ENCODE measurements around the gene GINS2. TPM values are rescaled to one million over a fixed set of nuclear protein-coding genes. Genes with fewer than 3 reads are reported as not detected.

Gene GINS2
- total RNA-seq, 2 experiments from 2014 or later: 59.9 to 62.9 TPM

- no peaks in the 10 kb centered on the region for H3K27me3 Mint-ChIP-seq
- H3K36me3 Mint-ChIP-seq (ENCODE audit: low read depth): peaks cover 13% of the 10 kb centered on the region
- TF ChIP-seq CTCF (IDR thresholded peaks at IDR 0.05): no peak
- ChIA-PET POLR2A (no interaction called here), CTCF (no interaction called here)
- intact Hi-C loops (cut with micrococcal nuclease): no loop called here
- ATAC-seq (no peak), DNase-seq (no peak)
- no peak overlapping the region for H3K27ac Mint-ChIP-seq
- H3K9me3 Mint-ChIP-seq: no peaks in the 10 kb centered on the region
- peaks cover 10% of the 10 kb centered on the region for H3K4me1 Mint-ChIP-seq (ENCODE audit: low read depth)
- H3K4me3 Mint-ChIP-seq: no peak overlapping the region
Observed at GRCh38 chr16:85651629-85652430, 36.9 kb downstream of the GINS2 start.

- TF ChIP-seq CTCF (IDR thresholded peaks at IDR 0.05): no peak
- CTCF ChIA-PET: interaction anchor here (0.9 to 1.6 kb wide), 5 partner anchors 8 to 231 kb away, joined by 3 to 6 read pairs (median 4); no protein-coding TSS in a partner anchor
- intact Hi-C loops (cut with micrococcal nuclease): no loop called here
- POLR2A ChIA-PET: interaction anchor here (0.6 kb wide), 1 partner anchor 113 kb away, joined by 3 read pairs; no protein-coding TSS in a partner anchor
- no peaks in the 10 kb centered on the region for H3K27me3 Mint-ChIP-seq
- no peak for DNase-seq
- H3K36me3 Mint-ChIP-seq (ENCODE audit: low read depth): peaks cover 10% of the 10 kb centered on the region
- no peak for ATAC-seq
- H3K4me1 Mint-ChIP-seq (ENCODE audit: low read depth): peaks cover 10% of the 10 kb centered on the region
- no peak overlapping the region for H3K4me3 Mint-ChIP-seq
- H3K9me3 Mint-ChIP-seq: no peaks in the 10 kb centered on the region
- H3K27ac Mint-ChIP-seq: no peak overlapping the region
Observed at GRCh38 chr16:85650844-85651628, 37.7 kb downstream of the GINS2 start.

GRCh38 chr16:85650135-85650843, 38.5 kb downstream of the GINS2 start:
- ATAC-seq (no peak), DNase-seq (no peak)
- intact Hi-C loops (cut with micrococcal nuclease): no loop called here
- Mint-ChIP-seq H3K9me3 (no peaks in the 10 kb centered on the region), H3K27ac (no peak overlapping the region), H3K4me1 (ENCODE audit: low read depth) (peaks cover 10% of the 10 kb centered on the region), H3K4me3 (no peak overlapping the region), H3K27me3 (no peaks in the 10 kb centered on the region), H3K36me3 (ENCODE audit: low read depth) (peaks cover 6% of the 10 kb centered on the region)
- no peak for TF ChIP-seq CTCF (IDR thresholded peaks at IDR 0.05)
- CTCF ChIA-PET: interaction anchor here (0.9 to 1.6 kb wide), 6 partner anchors 9 to 230 kb away, joined by 3 to 6 read pairs (median 4); no protein-coding TSS in a partner anchor
- POLR2A ChIA-PET: interaction anchor here (0.6 kb wide), 1 partner anchor 114 kb away, joined by 3 read pairs; no protein-coding TSS in a partner anchor

- TF ChIP-seq CTCF (IDR thresholded peaks at IDR 0.05): no peak
- ATAC-seq (no peak), DNase-seq (no peak)
- ChIA-PET POLR2A (interaction anchor here (0.5 to 0.8 kb wide), 2 partner anchors 19 to 34 kb away, joined by 3 read pairs; no protein-coding TSS in a partner anchor), CTCF (interaction anchor here (1.0 to 1.6 kb wide), 4 partner anchors 10 to 229 kb away, joined by 3 to 6 read pairs (median 4); no protein-coding TSS in a partner anchor)
- H3K9me3 Mint-ChIP-seq: no peaks in the 10 kb centered on the region
- H3K36me3 Mint-ChIP-seq (ENCODE audit: low read depth): peaks cover 6% of the 10 kb centered on the region
- peaks cover 17% of the 10 kb centered on the region for H3K4me1 Mint-ChIP-seq (ENCODE audit: low read depth)
- H3K27ac Mint-ChIP-seq: no peak overlapping the region
- intact Hi-C loops (cut with micrococcal nuclease): no loop called here
- H3K27me3 Mint-ChIP-seq: no peaks in the 10 kb centered on the region
- H3K4me3 Mint-ChIP-seq: no peak overlapping the region
Observed at GRCh38 chr16:85649411-85650134, 39.2 kb downstream of the GINS2 start.

Data from activated CD8-positive, alpha-beta T cell treated with anti-CD3 and anti-CD28 coated beads for 36 hours (primary cell).